ENCODE measurements around the gene CACNB2.

Gene CACNB2

GRCh38 chr10:18293536-18294510 is 153.6 kb downstream of the CACNB2 start:
- no peak for TF ChIP-seq CTCF (IDR thresholded peaks at IDR 0.05)

GRCh38 chr10:18294633-18295032 is 154.4 kb downstream of the CACNB2 start:
- Histone ChIP-seq H3K27me3 (no peaks in the 10 kb centered on the region), H3K27ac (no peak overlapping the region), H3K9me3 (no peaks in the 10 kb centered on the region), H3K36me3 (no peaks in the 10 kb centered on the region), H3K4me3 (no peak overlapping the region), H3K4me1 (no peaks in the 10 kb centered on the region)
- no peak for DNase-seq
- intact Hi-C loops (cut with DNase I; ENCODE audit: low total_unique reads), result no loop called here
- TF ChIP-seq CTCF (IDR thresholded peaks at IDR 0.05), result no peak

More at GRCh38 chr10:18293536-18294510, 153.6 kb downstream of the CACNB2 start:
- H3K27me3 ChIP-seq, result no peaks in the 10 kb centered on the region
- no peaks in the 10 kb centered on the region for H3K36me3 ChIP-seq
- no peaks in the 10 kb centered on the region for H3K9me3 ChIP-seq
- no peak overlapping the region for H3K27ac ChIP-seq
- H3K4me1 ChIP-seq, result no peaks in the 10 kb centered on the region
- DNase-seq, result no peak
- intact Hi-C loops (cut with DNase I; ENCODE audit: low total_unique reads), result no loop called here
- no peak overlapping the region for H3K4me3 ChIP-seq

GRCh38 chr10:18297659-18298058 is 157.4 kb downstream of the CACNB2 start:
- DNase-seq, result no peak
- H3K4me1 ChIP-seq, result no peaks in the 10 kb centered on the region
- intact Hi-C loops (cut with DNase I; ENCODE audit: low total_unique reads), result no loop called here

GRCh38 chr10:18298256-18298655 is 158.0 kb downstream of the CACNB2 start:
- DNase-seq, result no peak
- Histone ChIP-seq H3K27ac (no peak overlapping the region), H3K36me3 (no peaks in the 10 kb centered on the region), H3K9me3 (no peaks in the 10 kb centered on the region), H3K4me1 (no peaks in the 10 kb centered on the region), H3K4me3 (no peak overlapping the region), H3K27me3 (no peaks in the 10 kb centered on the region)
- intact Hi-C loops (cut with DNase I; ENCODE audit: low total_unique reads), result no loop called here
- TF ChIP-seq CTCF (IDR thresholded peaks at IDR 0.05), result no peak

More at GRCh38 chr10:18297659-18298058, 157.4 kb downstream of the CACNB2 start:
- Histone ChIP-seq H3K36me3 (no peaks in the 10 kb centered on the region), H3K27me3 (no peaks in the 10 kb centered on the region), H3K27ac (no peak overlapping the region), H3K4me3 (no peak overlapping the region), H3K9me3 (no peaks in the 10 kb centered on the region)
- no peak for TF ChIP-seq CTCF (IDR thresholded peaks at IDR 0.05)

GRCh38 chr10:18303851-18304801 is 163.9 kb downstream of the CACNB2 start:
- TF ChIP-seq CTCF (IDR thresholded peaks at IDR 0.05), result no peak
- H3K36me3 ChIP-seq, result no peaks in the 10 kb centered on the region
- peaks cover 0 to 12% (median 7%) of the 10 kb centered on the region in 4 donors for H3K4me1 ChIP-seq
- H3K9me3 ChIP-seq, result no peaks in the 10 kb centered on the region
- no peak overlapping the region for H3K27ac ChIP-seq
- no peak overlapping the region for H3K4me3 ChIP-seq
- intact Hi-C loops (cut with DNase I; ENCODE audit: low total_unique reads), result no loop called here
- no peak for DNase-seq
- H3K27me3 ChIP-seq, result no peaks in the 10 kb centered on the region
